ENCODE measurements around the gene CYRIA.

GRCh38 chr2:16650287-16651249 lies 15.1 kb downstream of the CYRIA start:
- no peak for TF ChIP-seq CTCF (IDR thresholded peaks at IDR 0.05; ENCODE audit: low read length)
- TF ChIP-seq EZH2 (IDR thresholded peaks at IDR 0.05; ENCODE audit: borderline replicate concordance, low read length) = no peak
